GM23248 (cell line): ENCODE data around the gene MPHOSPH6.

Experiments
- EZH2 ChIP-seq: fragments of 200-600 bp; sonication (generic); IDR thresholded peaks from 2 replicates; pipeline ENCODE4 v1.6.1; 2018; ENCODE audit warnings: antibody characterized with exemption, mild to moderate bottlenecking; ENCODE audit not compliant: insufficient read depth, poor library complexity, severe bottlenecking
- EZH2phosphoT487 ChIP-seq: fragments of 200-600 bp; sonication (generic); IDR thresholded peaks from 2 replicates; pipeline ENCODE4 v1.6.1; 2018; ENCODE audit warnings: antibody characterized with exemption, moderate library complexity, mild to moderate bottlenecking, low read depth; ENCODE audit not compliant: insufficient read depth

DNA sequence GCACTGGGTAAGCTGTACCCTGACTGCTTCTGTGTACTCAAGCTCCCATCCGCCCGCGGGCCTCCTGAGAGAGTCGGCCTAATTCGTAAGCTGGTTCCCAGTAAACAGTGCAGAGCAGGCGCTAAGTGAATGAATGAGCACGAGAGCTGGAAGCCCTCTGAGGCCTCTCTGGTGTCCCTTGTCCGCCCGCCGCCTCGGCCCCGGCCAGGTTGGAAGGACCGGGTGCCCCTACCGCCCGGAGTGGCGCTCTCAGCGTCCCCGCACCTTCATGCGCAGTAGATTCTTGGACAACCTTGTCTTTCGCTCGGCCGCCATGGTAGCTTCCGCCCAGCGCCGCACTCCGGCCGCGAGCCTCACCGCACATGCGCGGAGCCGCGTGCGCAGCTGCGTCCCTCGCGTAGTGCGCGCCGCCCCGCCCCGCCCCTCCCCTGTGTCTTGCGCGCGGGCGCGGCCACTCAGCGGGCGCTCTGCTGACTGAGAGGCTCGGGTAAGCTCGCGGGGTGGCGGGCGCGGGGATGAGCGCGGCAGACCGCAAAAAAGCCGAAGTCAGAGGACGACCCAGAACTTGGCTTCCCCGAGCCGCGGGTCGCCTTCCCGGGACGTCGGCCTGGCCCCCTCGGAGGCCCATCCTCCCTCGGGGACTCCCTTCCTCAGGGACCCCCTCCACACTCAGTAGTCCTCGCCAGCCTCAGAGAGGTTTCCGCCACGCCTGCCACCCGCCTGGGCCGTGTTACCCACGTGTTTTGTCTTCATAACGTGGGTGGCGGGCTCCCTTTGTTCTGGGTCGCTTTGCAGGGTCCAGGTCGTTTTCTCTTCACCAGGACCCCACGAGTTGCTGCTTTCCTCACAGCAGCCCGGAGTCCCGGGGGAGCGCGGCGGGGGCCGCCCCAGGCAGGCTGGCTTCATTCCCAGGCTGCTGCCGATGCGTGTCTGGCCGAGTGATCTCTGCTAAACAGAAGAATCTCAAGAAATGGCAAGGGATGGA, at the start of gene MPHOSPH6:
- TF ChIP-seq EZH2 (no peak), EZH2phosphoT487 (no peak)
